Thymus (tissue), 11 donors: ENCODE data around the gene FBXO42. TPM values are rescaled to one million over a fixed set of nuclear protein-coding genes. Genes with fewer than 3 reads are reported as not detected.

Source experiments
- DNase-seq, 9 donors: peaks; one replicate each; pipeline ENCODE4 v3.0.0-alpha.2; 2013; ENCODE audit warnings: low spot score in 9 of 9, low read depth in 6 of 9, missing footprints in 1 of 9
- H3K27ac ChIP-seq, 2 donors: one replicate each; pipeline ENCODE4 v1.5.1; 2013; ENCODE audit warnings: control low read depth in 1 of 2, low read depth in 1 of 2, low read length in 1 of 2, mild to moderate bottlenecking in 1 of 2, moderate library complexity in 1 of 2
- H3K27me3 ChIP-seq, 2 donors: one replicate each; pipeline ENCODE4 v1.5.1; 2013; ENCODE audit warnings: low read length in 1 of 2; ENCODE audit not compliant: control insufficient read depth in 2 of 2, insufficient read depth in 1 of 2
- H3K36me3 ChIP-seq, 2 donors: one replicate each; pipeline ENCODE4 v1.5.1; 2013; ENCODE audit warnings: low read length in 1 of 2, mild to moderate bottlenecking in 1 of 2, moderate library complexity in 1 of 2; ENCODE audit not compliant: control insufficient read depth in 2 of 2, insufficient read depth in 2 of 2
- H3K4me1 ChIP-seq, 2 donors: one replicate each; pipeline ENCODE4 v1.5.1; 2013; ENCODE audit warnings: low read length in 2 of 2; ENCODE audit not compliant: control insufficient read depth in 2 of 2, insufficient read depth in 2 of 2
- H3K4me3 ChIP-seq, 2 donors: one replicate each; pipeline ENCODE4 v1.5.1; 2013; ENCODE audit warnings: low read length in 2 of 2, control low read depth in 1 of 2, mild to moderate bottlenecking in 1 of 2
- H3K9me3 ChIP-seq, 2 donors: one replicate each; pipeline ENCODE4 v1.5.1; 2013; ENCODE audit warnings: low read length in 1 of 2, mild to moderate bottlenecking in 1 of 2; ENCODE audit not compliant: control insufficient read depth in 2 of 2, insufficient read depth in 1 of 2
- WGBS: extraction: QIAGEN DNeasy Blood & Tissue Kit; methylation state at CpG from one replicate; pipeline ENCODE4 v1.1.7; 2013; 5-methylcytosine and 5-hydroxymethylcytosine counted together
- polyA plus RNA-seq: library from polyadenylated mRNA; stranded (reverse); fragments of 200-250 nt; gene quantifications from one replicate; pipeline ENCODE4 v1.2.3, GENCODE V29; 2013
- total RNA-seq: library from RNA; stranded (reverse); fragments of 120-200 nt; gene quantifications from one replicate; pipeline ENCODE4 v1.2.4, GENCODE V29; 2013
- donor health status: healthy.

FBXO42 gene
- total and polyA plus RNA-seq, 2 donors = 12.4 to 20.8 TPM

GRCh38 chr1:16375521-16376340 is 23.5 kb upstream of the FBXO42 start:
- H3K36me3 ChIP-seq = peaks cover 9 to 24% of the 10 kb centered on the region in 2 donors
- H3K27me3 ChIP-seq = no peaks in the 10 kb centered on the region
- H3K4me3 ChIP-seq = no peak overlapping the region
- peaks cover 0 to 5% of the 10 kb centered on the region in 2 donors for H3K4me1 ChIP-seq
- no peak overlapping the region for H3K27ac ChIP-seq
- no peaks in the 10 kb centered on the region for H3K9me3 ChIP-seq
- no peak for DNase-seq
- 95% methylated on average over 15 of the region's 15 CpGs for WGBS

- Histone ChIP-seq H3K27ac (no peak overlapping the region), H3K9me3 (no peaks in the 10 kb centered on the region), H3K4me3 (no peak overlapping the region), H3K4me1 (peaks cover 0 to 7% of the 10 kb centered on the region in 2 donors), H3K36me3 (peaks cover 9 to 24% of the 10 kb centered on the region in 2 donors), H3K27me3 (no peaks in the 10 kb centered on the region)
- WGBS = 94% methylated on average over 3 of the region's 3 CpGs
- no peak for DNase-seq
Observed at GRCh38 chr1:16374266-16374665, 22.0 kb upstream of the FBXO42 start.

- WGBS = 98% methylated on average over 3 of the region's 3 CpGs
- H3K27me3 ChIP-seq = no peaks in the 10 kb centered on the region
- H3K4me1 ChIP-seq = peaks cover 7 to 15% of the 10 kb centered on the region in 2 donors
- H3K9me3 ChIP-seq = no peaks in the 10 kb centered on the region
- no peak overlapping the region for H3K27ac ChIP-seq
- no peak overlapping the region for H3K4me3 ChIP-seq
- no peak for DNase-seq
- peaks cover 3 to 24% of the 10 kb centered on the region in 2 donors for H3K36me3 ChIP-seq
Observed at GRCh38 chr1:16372535-16373285, 20.4 kb upstream of the FBXO42 start.

GRCh38 chr1:16371725-16372124 is 19.4 kb upstream of the FBXO42 start:
- peaks cover 7 to 15% of the 10 kb centered on the region in 2 donors for H3K4me1 ChIP-seq
- no peak overlapping the region for H3K27ac ChIP-seq
- H3K36me3 ChIP-seq = peaks cover 3 to 24% of the 10 kb centered on the region in 2 donors
- H3K4me3 ChIP-seq = no peak overlapping the region
- WGBS = 92% methylated on average over 5 of the region's 5 CpGs
- DNase-seq = no peak
- no peaks in the 10 kb centered on the region for H3K9me3 ChIP-seq
- no peaks in the 10 kb centered on the region for H3K27me3 ChIP-seq

- DNase-seq = no peak
- Histone ChIP-seq H3K36me3 (peaks cover 3 to 17% of the 10 kb centered on the region in 2 donors), H3K4me1 (peaks cover 7 to 15% of the 10 kb centered on the region in 2 donors), H3K4me3 (no peak overlapping the region), H3K9me3 (no peaks in the 10 kb centered on the region), H3K27ac (no peak overlapping the region), H3K27me3 (no peaks in the 10 kb centered on the region)
- 95% methylated on average over 4 of the region's 4 CpGs for WGBS
Observed at GRCh38 chr1:16369821-16370220, 17.5 kb upstream of the FBXO42 start.

- peak overlapping the region; percentile 99 for H3K27ac ChIP-seq
- peak overlapping the region; percentile 88 to 100 for H3K4me3 ChIP-seq
- peak in 3 of 9 donors; percentile 21 to 40 (median 22) for DNase-seq
- H3K9me3 ChIP-seq = no peaks in the 10 kb centered on the region
- H3K4me1 ChIP-seq = peaks cover 7 to 11% of the 10 kb centered on the region in 2 donors
- peaks cover 0 to 7% of the 10 kb centered on the region in 2 donors for H3K36me3 ChIP-seq
- H3K27me3 ChIP-seq = no peaks in the 10 kb centered on the region
- 10% methylated on average over 24 of the region's 24 CpGs for WGBS
Observed at GRCh38 chr1:16367968-16368890, 15.9 kb upstream of the FBXO42 start.

- Histone ChIP-seq H3K4me1 (peaks cover 7 to 11% of the 10 kb centered on the region in 2 donors), H3K4me3 (peak overlapping the region; percentile 88 to 100), H3K36me3 (peaks cover 0 to under 1% of the 10 kb centered on the region in 2 donors), H3K27me3 (no peaks in the 10 kb centered on the region), H3K9me3 (no peaks in the 10 kb centered on the region), H3K27ac (peak overlapping the region; percentile 99)
- WGBS = under 1% methylated on average over 46 of the region's 47 CpGs
- peak in 4 of 9 donors; percentile 45 to 94 (median 83) for DNase-seq
Observed at GRCh38 chr1:16367258-16367967, 15.1 kb upstream of the FBXO42 start.

GRCh38 chr1:16366722-16367257 is 14.5 kb upstream of the FBXO42 start, which contains the start of gene SZRD1:
Gene SZRD1, plus strand, starts transcription at chr1:16367242. Its CDS starts 16 bp downstream, at chr1:16367258.
- no peaks in the 10 kb centered on the region for H3K36me3 ChIP-seq
- peak; percentile 92 to 100 (median 99) for DNase-seq
- H3K27me3 ChIP-seq = no peaks in the 10 kb centered on the region
- H3K27ac ChIP-seq = peak within 1 kb of the TSS; percentile 99
- 3% methylated on average over 24 of the region's 24 CpGs for WGBS
- H3K9me3 ChIP-seq = no peaks in the 10 kb centered on the region
- H3K4me3 ChIP-seq = peak within 1 kb of the TSS; percentile 88 to 100
- H3K4me1 ChIP-seq = peaks cover 7 to 11% of the 10 kb centered on the region in 2 donors
